Measurements from ENCODE around the gene IFT81. TPM values are rescaled to one million over a fixed set of nuclear protein-coding genes. Genes with fewer than 3 reads are reported as not detected.
A peak's percentile ranks its signal among the peaks of the same experiment; 100 is the strongest.
"Not testable (repeated sequence)": the region's sequence is repeated elsewhere in the genome, so short reads cannot be mapped to it uniquely, and the experiment has no call there.

The IFT81 gene
- total RNA-seq, 4 donors from 2014 or later = 4.0 to 14.8 (median 5.3) TPM

DNA sequence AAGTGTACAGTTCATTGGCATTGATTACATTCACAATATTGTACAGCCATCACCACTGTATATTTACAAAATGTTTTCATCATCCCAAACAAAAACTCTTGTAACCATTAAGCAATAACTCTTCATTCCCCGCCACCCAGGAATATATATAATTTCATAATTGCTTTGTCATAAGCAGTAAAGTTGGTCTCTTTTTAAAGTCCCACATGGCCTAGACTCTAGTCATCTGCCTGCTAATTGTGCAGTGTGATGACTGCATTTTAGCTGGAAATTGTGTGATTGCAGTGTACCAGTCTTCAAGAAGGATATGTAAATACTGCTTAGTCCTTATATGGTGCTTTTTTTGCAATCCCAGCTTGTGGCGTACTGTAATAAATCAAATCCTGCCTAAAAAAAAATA is 81.8 kb downstream of the IFT81 start:
- DNase-seq (ENCODE audit: low spot score) (no peak), ATAC-seq (ENCODE audit: low FRiP score) (no peak)
- no peak for TF ChIP-seq CTCF (IDR thresholded peaks at IDR 0.05)

DNA sequence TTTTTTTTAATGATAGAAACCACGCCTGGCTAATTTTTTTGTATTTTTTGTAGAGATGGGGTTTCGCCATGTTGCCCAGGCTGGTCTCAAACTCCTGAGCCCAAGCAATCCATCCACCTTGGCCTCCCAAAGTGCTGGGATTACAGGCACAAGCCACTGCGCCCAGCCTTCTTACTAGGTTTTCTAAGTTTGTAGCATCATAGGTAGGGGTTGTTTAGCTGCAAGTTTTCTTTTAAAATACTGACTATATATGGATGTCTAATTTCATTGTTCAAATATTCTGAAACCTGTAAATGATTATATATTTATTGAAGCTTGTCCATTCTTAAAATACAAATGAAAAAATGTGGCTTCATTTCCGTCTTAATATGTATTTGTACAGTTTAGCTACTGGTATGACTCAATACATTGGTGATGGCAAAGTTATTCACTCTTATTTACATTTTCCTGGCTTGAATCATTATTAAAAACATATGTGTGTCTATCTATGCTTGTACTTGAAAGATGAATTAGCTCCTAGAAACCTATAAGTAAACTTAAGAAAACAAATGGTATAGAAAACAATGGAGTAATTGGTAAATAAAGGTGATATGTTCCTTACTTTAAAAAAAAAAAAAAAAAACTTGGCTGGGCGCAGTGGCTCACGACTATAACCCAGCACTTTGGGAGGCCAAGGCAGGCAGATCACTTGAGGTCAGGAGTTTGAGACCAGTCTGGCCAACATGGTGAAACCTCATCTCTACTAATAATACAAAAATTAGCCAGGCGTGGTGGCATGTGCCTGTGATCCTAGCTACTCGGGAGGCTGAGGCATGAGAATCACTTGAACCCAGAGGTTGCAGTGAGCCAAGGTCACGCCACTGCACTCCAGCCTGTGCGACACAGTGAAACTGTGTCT is 87.7 kb downstream of the IFT81 start:
- ATAC-seq (ENCODE audit: low FRiP score) = not testable (repeated sequence)

GRCh38 chr12:110217996-110218674 is 94.0 kb downstream of the IFT81 start:
- no peak for ATAC-seq (ENCODE audit: low FRiP score)
- TF ChIP-seq CTCF (IDR thresholded peaks at IDR 0.05) = no peak

More for the DNA sequence above, 87.7 kb downstream of the IFT81 start:
- DNase-seq (ENCODE audit: low spot score) = not testable (repeated sequence)

GRCh38 chr12:110222027-110222426 is 97.9 kb downstream of the IFT81 start:
- no peak for TF ChIP-seq CTCF (IDR thresholded peaks at IDR 0.05)
- DNase-seq (ENCODE audit: low spot score) = no peak
- ATAC-seq (ENCODE audit: low FRiP score) = no peak

More at GRCh38 chr12:110217996-110218674, 94.0 kb downstream of the IFT81 start:
- DNase-seq (ENCODE audit: low spot score) = no peak

GRCh38 chr12:110222433-110222832 is 98.3 kb downstream of the IFT81 start:
- ATAC-seq (ENCODE audit: low FRiP score) = no peak
- no peak for TF ChIP-seq CTCF (IDR thresholded peaks at IDR 0.05)

GRCh38 chr12:110223777-110224378 is 99.7 kb downstream of the IFT81 start:
- TF ChIP-seq CTCF (IDR thresholded peaks at IDR 0.05) = no peak
- DNase-seq (ENCODE audit: low spot score) (no peak), ATAC-seq (ENCODE audit: low FRiP score) (peak; percentile 70)

More at GRCh38 chr12:110222433-110222832, 98.3 kb downstream of the IFT81 start:
- no peak for DNase-seq (ENCODE audit: low spot score)

Measured in omental fat pad (tissue), 4 donors.